Kidney glomerular epithelial cell (primary cell): ENCODE data around the gene ITFG2.
A peak's percentile ranks its signal among the peaks of the same experiment; 100 is the strongest.
"Not testable (repeated sequence)": the region's sequence is repeated elsewhere in the genome, so short reads cannot be mapped to it uniquely, and the experiment has no call there.

Experiments used
- DNase-seq: peaks from one replicate; lab custom pipeline; 2025; lab: John Stamatoyannopoulos, UW

The ITFG2 gene

DNA sequence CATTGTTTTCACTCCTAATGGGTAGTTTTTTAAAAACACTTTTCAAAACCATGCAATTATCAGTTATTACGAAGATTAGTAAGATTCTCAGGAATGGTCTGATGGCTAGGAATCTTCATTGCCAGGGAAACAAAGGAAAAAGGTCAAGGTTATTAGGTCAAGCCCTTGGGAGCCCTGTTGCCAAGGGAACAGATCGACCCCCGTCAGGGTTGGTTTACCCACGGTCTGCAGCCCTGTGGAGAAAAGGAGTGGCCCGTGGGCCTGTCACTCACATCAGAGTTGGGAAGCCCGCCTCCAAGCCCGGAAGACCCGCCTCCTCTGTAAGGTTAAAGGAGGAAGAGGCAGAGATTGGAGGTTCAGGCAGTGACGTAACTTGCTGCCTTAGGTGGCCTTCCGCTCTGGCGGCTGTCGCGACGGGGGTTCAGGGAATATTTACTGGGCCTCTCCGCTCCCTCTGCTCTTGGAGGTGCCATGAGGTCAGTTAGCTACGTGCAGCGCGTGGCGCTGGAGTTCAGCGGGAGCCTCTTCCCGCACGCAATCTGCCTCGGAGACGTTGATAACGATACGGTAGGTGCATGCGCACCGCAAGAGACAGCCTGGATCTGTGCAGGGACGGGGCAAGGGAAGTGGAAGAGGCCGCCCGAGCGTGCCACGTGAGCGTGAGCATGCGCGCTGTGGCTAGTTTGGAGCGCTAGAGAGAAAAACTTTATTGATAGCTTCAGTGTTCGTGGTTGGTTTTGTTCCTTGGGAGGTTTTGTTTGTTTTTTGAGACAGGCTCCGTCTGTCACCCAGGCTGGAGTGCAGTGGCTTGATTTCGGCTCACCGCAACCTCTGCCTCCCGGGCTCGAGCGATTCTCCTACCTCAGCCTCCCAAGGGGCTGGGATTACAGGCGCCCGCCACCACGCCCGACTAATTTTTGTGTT, at the start of gene ITFG2:
Gene ITFG2, plus strand, starts transcription at position 379 of the 924 bp plus-strand sequence. Its CDS starts 93 bp downstream, at position 472.
- DNase-seq = peak; percentile 99

DNA sequence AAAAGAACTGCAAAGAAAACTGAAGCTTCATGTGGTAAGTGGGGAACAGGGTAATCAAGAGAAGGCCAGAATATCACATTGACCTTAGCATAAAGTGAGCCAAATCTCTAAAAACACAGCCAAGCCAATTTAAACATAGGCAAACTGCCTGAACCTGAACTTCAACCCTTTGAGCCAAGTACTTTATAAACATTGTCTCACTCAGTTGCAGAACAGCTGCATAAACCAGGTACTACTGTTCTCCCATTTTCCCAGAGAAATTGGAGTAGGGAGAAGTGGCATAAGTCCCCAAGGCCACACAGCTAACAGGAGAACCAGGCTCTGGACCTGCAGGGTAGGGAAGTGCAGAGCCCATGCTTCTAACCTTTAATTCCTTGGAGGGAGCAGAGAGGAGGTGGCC, 48.1 kb upstream of the ITFG2 start:
- no peak for DNase-seq

GRCh38 chr12:2765052-2765451, 47.4 kb upstream of the ITFG2 start:
- DNase-seq = no peak

DNA sequence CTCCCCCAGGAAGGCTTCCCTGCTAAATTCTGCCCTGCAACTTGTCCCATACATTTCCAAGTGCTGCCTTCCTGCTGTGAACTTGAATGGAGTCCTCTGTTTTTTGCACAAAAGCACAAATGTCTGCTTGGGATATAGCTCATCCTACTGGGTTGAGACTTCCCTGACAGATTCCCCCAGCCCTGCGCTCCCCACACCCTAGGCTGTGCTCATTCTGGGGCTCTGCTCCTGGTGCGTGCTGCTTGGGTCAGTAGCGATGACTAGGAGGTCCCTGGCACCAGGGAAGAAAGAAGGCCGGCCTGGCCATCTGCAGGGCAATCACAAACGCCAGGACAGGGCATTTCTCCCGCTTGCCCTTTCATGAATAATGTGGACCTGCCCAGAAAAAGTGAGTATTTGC, 46.9 kb upstream of the ITFG2 start:
- DNase-seq = no peak

GRCh38 chr12:2768224-2768961, 44.1 kb upstream of the ITFG2 start:
- no peak for DNase-seq

DNA sequence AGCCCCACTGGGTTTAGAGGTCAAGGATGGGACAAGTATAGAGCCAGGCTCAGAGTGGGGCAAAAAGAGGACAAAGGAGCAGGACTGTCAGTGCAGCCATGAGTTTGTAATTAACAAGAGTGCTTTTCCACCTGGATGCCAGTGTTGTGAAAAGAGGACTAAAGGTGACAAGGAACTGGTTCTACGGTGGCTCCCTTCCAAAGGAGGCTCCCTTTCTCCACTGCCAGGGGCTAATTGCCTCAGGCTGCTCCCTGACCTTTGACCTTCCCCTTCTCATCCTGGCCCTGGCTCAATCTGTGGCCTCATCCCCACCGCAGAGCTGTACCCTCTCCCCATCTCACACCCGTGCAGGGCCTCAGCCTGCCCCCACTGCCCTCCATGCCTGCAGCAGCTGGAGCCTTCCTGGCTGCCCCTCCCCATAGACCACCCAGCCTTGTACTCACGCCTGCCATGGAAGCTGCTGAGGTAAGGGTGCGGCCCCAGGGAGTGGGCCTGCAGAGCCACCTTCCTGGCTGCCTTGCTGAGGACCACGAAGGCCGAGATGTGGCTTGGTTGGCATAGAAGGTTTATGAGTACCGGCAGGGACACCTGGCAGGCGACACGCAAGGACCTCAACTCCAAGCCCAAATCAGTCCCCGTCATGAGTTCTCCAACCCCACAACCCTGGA, 42.5 kb upstream of the ITFG2 start:
- DNase-seq = no peak

DNA sequence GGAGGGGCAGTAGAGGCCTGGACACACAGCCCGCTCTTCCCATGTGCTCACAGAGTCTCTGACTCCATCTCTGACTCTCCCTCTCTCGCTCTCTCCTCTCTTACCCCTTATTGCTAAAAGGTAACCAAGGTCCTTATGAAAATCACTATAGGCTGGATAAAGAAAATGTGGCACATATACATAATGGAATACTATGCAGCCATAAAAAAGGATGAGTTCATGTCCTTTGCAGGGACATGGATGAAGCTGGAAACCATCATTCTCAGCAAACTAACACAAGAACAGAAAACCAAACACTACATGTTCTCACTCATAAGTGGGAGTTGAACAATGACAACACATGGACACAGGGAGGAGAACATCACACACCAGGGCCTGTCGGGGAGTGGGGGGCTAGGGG, 41.9 kb upstream of the ITFG2 start:
- not testable (repeated sequence) for DNase-seq

GRCh38 chr12:2772370-2772769, 40.1 kb upstream of the ITFG2 start:
- DNase-seq = no peak

DNA sequence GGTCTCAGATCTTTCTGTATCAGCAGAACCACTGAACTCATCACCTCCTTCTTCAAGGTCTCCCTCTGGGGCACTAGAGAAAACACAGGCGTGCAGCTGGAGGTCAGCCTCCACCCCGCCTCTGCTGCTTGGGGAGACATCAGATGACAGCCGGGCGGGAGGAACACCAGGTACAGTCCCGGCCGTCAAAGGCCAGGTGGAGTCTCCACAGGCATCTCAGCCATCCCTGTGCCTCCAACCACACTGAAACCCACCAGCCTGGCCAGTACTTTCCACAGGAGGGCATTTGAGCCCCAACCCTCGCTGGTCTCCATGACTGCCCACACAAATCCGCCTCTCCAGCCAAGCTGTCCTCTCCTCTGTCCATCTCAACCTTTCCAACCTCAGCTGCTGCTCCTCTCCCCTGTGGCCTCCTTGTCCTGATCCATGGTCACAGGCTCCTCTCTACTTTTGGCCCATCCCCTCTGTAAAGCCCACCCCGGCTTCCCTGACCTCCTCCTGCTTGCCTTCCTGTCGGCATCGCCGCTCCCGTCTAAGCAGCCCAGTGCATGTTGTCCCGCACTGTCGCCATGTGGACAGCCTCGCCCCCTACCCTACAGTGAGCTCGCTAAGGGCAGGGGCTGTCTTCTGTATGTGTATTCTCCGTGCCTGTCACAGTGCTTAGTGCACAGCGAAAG, 39.1 kb upstream of the ITFG2 start:
- no peak for DNase-seq

DNA sequence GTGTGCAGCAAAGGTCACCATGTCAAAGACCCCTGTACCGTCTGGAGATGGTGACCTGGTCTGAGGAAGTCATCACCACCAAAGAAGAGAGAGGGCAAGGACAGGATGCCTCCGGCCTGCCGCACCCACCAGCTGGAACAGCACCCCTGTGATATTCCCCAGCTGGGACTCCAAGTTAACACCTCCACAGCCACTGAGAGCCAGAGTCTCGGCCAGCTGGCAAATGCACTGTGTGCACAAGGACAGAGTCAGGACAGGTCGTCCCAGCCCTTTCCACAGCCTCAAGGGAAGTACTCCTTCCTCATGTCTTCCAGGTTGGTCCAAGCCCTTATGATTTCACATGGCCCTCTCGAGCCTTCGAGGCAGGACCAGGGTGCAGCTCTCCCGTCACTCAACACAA, 37.0 kb upstream of the ITFG2 start:
- no peak for DNase-seq

- DNase-seq = no peak
Observed at GRCh38 chr12:2776129-2776806, 36.2 kb upstream of the ITFG2 start.

DNA sequence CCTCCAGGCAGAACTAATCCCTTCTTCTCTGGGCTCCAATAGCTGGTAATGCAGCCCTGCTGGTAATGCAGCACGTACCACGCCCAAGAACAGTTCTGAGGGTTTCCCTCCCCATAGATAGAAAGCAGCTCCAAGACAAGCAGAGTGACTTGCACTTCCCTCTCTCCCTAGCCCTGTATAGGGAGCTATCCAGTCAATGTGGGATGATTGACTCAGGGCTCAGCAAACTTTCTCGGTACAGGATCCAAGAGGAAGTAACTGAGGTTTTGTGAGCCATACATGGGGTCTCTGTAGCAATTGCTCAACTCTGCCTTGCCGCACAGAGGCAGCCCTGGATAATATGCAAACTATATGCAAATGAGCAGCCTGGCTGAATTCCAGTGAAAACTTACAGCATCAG, 33.2 kb upstream of the ITFG2 start:
- DNase-seq = no peak

DNA sequence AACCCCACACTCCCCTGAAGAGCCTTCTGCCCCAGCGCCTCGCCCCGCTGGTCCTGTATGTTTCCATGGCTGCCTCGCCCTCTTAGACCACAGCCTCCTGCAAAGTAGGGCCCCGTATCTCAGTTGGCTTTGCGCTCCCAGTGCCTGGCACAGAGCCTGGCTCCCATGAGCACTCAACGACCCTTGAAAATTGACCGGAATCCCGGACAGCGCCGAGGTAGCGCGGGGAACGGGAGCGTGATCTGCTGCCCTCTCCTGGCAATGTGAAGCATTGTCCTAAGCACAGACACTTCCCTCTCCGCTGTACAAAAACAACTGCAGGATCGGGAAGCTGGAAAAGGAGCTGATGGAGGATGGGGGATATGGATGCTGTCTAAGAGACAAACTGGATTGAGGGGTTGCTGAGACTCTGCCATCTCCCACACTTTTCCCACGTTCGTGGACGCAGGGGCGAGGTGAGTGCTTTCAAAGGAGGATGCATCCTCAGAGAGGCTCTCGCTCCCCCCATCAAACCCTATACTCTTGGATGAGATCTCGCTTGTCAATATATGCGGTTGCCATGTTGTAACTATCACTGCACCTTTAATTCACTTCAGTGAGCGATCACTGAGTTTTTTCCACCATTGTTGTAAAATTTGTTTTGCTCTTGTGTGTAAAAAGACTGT, 28.4 kb upstream of the ITFG2 start:
- DNase-seq = no peak

GRCh38 chr12:2785017-2785416, 27.5 kb upstream of the ITFG2 start:
- DNase-seq = no peak

GRCh38 chr12:2791089-2791488, 21.4 kb upstream of the ITFG2 start:
- no peak for DNase-seq

DNA sequence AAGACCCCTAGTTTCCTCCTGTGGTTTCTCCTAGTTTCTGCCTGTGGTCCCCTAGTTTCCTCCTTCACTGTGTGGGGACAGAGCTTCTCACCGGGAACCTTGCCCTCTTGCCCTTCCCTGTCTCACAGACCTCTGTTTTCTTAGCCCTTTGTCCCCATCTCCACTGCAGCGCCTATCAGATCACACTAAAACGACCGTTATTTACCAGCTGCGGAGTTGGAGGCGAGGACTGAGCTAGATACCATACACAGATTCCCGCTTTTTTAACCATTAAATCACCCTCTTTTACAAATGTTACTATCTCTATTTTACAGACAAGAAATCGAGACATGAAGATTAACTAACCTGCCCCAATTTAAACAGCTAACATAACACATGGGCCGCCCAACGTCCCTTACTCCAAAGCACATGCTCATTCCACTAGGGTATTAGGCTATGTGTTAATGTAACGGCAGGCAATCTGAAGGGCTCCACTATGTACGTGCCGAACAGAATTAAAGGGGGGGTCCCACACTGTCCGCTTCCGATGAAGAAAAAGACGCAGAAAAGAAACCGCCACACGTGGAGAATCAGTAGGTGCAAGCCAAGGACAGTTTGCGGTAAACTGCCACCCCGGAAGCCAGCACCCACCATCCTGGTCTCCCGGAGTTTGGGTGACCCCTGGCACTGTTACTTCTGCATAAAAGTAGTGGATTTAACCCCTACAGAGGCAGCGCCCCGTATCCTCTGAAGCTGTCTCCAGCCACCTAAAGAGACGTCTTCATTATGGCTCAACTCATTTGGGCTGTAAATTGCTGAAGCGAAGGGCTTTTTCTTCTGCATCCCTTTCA, 19.6 kb upstream of the ITFG2 start:
- DNase-seq = no peak

GRCh38 chr12:2793561-2793960, 18.9 kb upstream of the ITFG2 start:
- no peak for DNase-seq

DNA sequence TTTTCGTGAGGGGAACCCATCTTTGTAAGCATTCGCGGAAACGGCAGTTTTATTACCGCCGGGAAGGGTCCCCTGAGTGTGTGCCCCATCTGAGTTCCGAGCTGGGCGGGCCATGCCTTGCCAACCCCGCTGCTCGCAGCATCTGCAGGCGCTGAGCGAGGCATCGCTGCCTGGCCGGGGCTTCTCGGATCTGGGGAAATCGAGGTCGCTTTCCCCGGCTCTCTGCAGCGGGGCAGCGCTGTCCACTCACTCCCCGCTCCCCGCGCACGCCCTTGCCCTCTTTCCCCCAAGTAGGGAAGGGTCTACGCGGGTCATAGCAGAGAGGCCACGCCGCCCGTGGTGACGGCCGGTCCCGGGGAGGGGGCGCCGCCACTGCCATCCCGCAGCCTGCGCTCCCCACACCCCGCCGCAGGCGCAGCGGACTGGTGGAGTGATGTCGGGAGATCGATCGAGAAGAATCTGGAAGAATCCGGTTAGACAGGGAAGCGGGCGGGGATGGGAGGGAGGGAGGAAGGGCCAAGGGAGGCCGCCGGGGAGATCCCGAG, 18.2 kb upstream of the ITFG2 start:
- DNase-seq = peak; percentile 33

- peak; percentile 65 for DNase-seq
Observed at GRCh38 chr12:2794736-2795289, 17.7 kb upstream of the ITFG2 start, which contains the start of gene FKBP4. Gene FKBP4 (plus strand): TSS chr12:2794970. CDS start chr12:2795140, 170 bp downstream.
